ENCODE measurements around the gene FUT2.

Gene FUT2

DNA sequence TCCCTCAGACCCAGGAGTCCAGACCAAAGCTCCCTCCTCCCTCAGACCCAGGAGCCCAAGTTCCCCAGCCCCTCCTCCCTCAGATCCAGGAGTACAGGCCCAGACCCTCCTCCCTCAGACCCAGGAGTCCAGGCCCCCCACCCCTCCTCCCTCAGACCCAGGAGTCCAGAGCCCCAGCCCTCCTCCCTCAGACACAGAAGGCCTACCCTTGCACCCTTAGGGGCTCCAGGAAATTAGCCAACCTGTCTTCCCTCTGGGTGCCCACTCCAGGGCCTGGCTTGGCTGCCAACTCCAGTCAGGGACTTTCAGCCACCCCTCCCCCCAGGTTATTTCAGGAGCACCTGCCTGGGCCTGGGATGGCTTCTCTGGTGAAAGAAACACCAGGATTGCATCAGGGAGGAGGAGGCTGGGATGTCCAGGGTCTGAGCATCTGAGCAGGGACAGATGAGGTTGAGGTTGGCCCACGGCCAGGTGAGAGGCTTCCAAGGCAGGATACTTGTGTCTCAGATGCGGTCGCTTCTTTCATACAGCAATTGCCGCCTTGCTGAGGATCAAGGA is 59.4 kb downstream of the FUT2 start, which contains the start of gene FGF21:
FGF21 (plus strand) TSS at position 441 of the 558 bp plus-strand sequence. CDS start 713 bp downstream, outside the sequence.
- DNase-seq: no peak

All from midbrain (tissue), 1 donor.